GM19023 (cell line): ENCODE results near the gene AOC2.
"Not testable (repeated sequence)": the region's sequence is repeated elsewhere in the genome, so short reads cannot be mapped to it uniquely, and the experiment has no call there.

ENCODE experiments used
- ATAC-seq: cut with Tn5 transposase; IDR thresholded peaks from one replicate; pipeline ENCODE4 v1.9.1; 2021; ENCODE audit warnings: mild to moderate bottlenecking, moderate library complexity; ENCODE audit not compliant: unreplicated experiment

AOC2 gene

DNA sequence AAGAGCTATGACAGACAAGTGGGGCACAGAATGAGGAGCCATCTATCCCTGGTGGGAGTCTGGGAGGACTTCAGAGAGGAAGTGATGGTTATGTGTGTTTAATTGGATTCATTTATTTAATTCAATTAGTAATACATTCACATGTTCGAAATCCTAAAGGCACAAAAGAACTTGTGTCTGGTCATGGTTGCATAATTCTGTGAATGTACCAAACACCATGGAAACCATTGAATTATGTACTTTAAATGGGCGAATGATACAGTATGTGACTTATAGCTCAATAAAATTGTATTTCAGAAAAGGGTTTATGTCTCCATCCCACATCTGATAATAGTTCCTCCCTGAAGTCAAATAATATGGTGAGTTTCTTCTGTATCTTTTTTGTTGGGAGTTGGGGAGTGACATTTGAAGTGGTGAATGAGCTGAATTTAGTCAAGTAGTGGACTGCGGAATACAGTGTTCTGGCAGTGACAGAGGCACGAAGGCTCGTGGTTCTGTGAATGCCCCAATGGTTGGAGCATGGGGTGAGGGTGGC, 36.5 kb downstream of the AOC2 start:
- no peak for ATAC-seq

DNA sequence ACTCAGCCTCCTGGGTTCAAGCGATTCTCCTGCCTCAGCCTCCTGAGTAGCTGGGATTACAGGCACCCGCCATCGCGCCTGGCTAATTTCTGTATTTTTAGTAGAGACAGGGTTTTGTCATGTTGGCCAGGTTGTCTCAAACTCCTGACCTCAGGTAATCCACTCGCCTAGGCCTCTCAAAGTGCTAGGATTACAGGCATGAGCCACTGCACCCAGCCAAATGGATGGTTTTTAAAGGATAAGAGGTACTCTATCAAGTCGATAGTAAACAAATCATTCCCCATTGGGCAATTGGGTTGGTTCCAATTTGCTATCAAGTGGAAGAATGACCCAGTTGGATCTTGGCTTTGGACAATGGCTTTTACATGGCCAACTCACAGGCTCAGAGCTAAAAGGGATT, 37.3 kb downstream of the AOC2 start:
- not testable (repeated sequence) for ATAC-seq

DNA sequence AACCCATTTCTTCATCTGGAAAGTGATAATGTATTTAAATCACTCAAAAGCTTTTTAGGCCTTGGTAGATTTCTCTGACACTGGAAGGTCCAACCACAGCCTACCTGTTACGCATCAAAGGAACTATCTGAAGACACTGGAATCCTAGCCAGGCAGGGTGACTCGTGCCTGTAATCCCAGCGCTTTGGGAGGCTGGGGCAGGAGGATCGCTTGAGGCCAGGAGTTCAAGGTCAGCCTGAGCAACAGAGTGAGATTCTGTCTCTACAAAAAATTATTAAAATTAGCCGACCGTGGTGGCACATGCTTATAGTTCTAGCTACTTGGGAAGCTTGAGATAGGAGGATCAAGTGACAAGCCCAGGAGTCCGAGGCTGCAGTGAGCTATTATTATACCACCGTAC, 37.8 kb downstream of the AOC2 start:
- ATAC-seq, result no peak

DNA sequence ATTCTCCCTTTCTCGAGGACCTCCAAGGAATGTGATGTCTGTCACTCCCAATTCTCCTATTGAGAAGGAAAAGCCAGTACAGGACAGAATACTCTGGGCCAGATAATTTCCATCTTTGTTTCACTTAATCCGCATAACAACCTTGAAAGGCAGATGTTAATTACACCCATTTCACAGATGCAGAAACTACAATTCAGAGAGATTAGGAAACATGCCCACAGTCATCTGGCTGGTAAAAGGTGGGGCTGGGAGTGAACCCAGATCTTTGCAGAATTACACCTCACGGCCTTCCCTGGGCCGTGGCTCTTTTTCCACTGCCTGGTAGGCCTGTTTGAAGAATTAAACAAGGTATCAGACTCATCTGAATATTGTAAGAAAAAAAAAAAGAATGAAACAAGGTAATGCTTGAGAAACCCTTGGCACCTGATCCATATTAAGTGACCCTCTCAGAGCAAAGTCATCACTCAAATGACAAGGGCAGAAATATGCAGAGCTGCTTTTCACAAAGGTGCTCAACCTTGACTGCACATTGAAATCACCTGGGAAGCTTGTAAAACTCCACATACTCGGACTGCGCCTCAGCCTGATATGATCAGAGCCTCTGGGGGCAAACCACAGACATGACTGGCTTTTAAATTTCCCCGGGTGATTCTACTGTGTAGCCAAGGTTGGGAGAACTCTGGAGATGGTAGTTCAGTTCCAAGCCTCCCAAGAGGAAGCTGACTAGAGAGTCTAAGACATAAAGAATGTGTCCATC, 39.6 kb downstream of the AOC2 start:
- no peak for ATAC-seq

DNA sequence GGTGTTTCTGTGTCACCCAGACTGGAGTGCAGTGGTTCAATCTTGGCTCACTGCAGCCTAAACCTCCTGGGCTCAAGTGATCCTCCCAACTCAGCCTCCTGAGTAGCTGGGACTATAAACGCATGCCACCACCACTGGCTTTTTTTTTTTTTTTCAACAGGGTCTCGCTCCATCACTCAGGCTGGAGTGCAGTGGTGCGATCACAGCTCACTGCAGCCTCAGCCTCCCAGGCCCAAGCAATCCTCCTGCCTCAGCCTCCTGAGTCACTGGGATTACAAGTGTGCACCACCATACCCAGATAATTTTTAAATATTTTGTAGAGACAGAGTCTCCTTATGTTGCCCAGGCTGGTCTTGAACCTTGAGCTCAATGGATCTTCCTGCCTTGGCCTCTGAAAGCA, 41.4 kb downstream of the AOC2 start:
- not testable (repeated sequence) for ATAC-seq

DNA sequence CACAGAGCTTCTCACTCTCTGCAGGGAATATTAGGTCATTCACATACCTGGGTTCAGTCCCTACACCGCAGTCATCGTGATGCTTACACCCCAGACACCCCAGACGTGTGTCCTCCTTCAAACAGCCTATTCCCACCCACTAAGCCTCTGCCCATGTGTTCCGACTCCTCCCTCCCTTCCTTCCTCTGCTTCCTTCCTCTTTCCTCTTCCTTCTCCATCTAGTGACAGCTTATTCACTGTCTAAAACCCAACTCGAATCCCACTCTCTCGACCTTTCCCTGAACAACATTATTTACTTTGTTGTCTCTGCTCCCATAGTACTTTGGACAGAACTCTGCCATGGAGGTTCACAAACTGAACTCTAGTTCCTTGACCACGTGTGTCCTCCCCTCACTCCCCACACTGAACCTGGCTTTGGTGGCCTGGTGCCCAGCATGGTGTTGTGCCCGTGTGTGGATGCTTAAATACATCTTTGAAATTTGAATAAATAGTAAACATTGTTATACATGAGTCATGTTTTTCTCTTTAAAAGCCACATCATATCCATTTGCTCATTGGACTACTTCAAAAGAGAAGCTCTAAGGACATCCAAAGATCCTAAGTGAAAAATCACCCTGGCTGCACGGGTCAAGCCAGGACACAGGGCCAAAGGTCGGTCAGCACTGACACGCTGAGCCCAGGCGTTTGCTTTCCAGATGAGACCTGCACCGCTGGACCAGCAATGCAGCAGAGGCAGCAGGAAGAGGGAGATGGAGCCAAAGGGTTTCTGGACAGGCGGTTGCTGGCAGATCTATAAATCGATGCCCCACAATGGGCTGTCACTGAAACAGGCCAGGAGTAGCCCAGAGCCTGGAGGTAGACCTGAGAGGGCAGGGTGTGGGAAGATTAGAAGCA, 42.1 kb downstream of the AOC2 start:
- no peak for ATAC-seq

DNA sequence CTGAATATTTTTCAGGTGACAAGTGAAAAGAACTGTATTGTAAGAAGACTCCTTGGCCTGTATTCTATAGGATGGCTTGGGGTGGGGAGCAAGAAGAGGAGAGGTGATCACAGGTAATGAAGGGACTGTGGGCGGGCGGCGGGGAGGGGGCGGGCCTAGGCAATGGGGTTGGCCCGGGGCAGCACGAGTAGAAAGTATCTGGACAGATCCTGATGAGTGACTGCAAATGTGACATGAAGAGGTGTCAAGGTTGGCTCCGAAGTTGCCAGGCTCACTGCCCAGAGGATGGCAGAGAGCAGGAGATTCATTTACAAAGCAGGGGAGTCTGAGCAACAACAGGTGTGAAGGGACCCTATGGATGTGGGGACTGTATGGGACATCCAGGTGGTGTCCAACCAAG, 45.4 kb downstream of the AOC2 start:
- no peak for ATAC-seq

DNA sequence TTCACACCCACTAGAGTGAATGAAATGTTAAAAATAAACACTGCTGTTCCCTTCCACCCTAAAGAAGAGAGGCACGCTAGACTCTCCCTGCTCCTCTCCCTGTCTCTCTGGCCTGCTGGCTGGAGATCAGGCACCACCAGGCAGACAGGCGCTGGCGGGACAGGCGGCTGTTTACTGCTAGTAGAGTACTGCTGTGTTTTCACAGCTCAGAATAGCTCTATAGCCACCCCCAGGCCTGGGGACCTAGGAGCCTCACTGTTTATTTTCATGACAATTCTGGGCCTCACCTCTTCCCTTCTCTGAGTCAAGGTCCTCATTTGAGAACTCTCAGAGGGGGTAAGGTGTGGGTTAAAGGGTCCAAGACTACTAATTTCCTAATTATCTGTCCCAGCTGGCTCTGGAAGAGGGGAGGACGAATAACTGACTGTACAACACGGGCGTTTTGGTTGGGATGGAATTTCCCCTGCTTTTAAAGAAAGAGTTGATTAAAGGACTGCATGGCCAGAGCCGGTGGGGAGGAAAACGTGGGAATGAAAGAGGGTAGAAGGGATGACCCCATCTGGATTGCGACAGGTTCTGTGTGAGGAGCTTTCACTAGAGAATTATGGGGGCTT, 47.3 kb downstream of the AOC2 start:
- no peak for ATAC-seq

DNA sequence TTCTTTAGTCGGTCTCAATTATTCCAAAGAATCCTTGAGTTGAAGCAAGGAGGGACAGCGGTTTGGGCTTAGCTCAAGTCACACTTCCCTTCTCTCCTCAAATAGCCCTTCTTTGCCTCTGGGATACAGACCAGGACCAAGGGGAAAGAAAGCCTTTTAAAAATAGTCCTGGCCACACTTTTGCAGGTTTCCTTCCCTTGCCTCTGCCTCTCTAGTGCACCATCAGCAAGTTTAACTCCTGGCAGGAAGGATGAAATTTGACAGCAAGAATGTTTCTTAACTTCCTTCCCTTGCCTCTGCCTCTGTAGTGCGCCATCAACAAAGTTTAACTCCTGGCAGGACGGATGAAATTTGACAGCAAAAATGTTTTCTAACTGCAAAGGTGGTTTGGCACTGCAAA, 49.0 kb downstream of the AOC2 start:
- ATAC-seq, result no peak

DNA sequence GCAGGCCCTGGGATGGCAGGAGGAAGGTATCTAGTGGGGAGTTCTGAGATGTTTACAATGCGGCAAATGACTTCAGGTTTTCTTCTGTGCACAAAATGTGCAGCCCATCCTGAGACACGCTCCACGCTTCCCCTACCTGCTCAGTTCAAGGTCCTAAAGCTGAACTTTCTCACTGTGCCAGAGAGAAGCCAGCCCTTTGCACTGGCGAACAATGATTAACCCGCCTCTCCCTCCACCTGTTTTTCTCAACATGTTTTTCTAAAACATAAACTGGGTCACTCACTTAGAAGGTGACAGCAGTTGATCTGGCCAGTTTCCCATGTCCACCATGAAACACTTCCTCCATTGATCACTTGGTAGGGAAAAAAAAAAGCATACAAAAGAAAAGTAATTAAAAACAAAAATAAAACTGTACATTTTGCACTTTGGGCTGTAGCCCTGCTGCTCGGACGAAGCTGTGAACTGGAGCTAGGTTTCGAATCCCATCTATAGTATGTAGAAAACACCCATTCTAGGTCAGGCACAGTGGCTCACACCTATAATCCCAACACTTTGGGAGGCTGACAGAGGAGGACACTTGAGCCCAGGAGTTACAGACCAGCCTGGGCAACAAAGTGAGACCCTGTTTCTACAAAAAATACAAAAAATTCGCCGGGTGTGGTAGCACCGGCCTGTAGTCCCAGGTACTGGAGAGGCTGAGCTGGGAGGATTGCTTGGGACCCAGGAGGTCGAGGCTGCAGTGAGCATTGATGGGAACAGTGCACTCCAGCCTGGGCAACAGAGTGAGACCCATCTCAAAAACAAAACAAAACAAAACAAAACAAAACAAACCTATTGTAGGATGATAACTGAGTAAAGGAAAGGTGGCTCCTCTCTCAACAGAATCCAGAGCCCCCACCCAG, 50.2 kb downstream of the AOC2 start:
- no peak for ATAC-seq

DNA sequence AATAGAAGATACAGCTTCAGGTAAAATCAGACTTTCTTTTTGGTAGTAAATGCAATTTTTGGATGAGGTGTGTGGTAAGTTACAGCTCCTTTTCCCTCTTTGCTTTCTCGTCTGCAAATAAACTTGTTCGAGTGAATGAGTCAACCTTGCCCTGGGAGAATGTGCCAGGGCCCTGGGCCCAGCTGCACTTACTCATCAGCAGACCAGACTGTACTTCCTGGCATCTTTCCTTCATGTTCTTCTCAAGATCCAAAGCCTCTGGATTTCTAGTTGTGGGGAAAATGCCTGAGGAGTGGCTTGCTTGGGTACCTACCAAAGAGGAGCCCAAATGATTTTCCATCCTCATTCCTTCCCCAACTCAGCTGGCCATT, 50.8 kb downstream of the AOC2 start:
- ATAC-seq, result no peak

DNA sequence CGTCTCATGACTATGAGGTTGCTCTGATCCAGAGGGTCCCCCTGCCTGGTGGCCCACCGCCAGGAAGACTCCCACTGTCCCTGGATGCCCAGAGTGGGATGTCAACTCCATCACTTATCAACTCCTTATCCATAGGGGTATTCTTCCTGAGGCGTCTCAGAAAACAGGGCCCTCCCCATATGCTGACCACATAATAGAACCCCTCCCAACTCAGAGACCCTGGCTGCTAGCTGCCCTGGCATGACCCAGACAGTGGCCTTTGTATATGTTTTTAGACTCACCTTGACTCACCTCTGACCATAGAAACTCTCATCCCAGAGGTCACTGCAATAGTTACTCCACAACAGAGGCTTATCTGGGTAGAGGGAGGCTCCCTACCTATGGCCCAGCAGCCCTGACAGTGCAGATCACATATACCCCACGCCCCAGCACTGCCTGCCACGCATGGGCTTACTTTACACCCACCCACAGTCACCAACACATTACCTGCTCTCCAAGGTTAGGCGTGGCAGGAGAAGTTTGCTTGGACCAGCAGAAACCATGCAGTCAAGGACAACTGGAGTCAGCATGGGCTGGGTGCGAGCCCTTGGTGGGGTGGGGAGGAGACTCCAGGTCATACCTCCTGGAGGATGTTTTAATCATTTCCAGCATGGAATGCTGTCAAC, 53.9 kb downstream of the AOC2 start:
- ATAC-seq, result no peak

DNA sequence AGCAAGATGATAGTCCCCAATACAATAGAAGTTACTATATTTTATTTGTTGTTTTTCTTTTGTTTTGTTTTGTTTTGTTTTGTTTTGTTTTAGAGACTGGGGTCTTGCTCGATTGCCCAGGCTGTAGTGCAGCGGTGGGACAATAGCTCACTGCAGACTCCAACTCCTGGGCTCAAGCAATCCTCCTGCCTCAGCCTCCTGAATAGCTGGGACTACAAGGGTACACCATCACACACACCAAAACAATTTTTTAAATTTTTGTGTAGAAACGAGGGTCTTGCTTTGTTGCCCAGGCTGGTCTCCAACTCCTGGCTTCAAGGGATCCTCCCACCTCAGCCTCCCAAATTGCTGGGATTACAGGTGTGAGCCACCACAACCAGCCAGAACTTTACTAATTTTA, 55.6 kb downstream of the AOC2 start:
- not testable (repeated sequence) for ATAC-seq
